Measurements from ENCODE around the gene APP.

The APP gene

GRCh38 chr21:26171258-26172100 lies 909 bp upstream of the APP start:
- peak overlapping the region; percentile 88 for H3K9ac ChIP-seq (ENCODE audit: low read length)

GRCh38 chr21:26169611-26170470 lies 729 bp downstream of the APP start:
- TF ChIP-seq EZH2 (optimal IDR thresholded peaks at IDR 0.05; ENCODE audit: low read depth, low read length), result no peak
- TF ChIP-seq CTCF (IDR thresholded peaks at IDR 0.05; ENCODE audit: low read length), result no peak
- no peak for TF ChIP-seq EZH2phosphoT487 (IDR thresholded peaks at IDR 0.05; ENCODE audit: low read length)
- Histone ChIP-seq H3K36me3 (replicated peaks; ENCODE audit: insufficient read depth, low read length) (no peaks in the 10 kb centered on the region; the same call in 1 of the 2 replicates), H3K9me2 (replicated peaks; ENCODE audit: insufficient read depth, low read length) (no peaks in the 10 kb centered on the region), H3K79me2 (ENCODE audit: low read length) (peaks cover 56% of the 10 kb centered on the region), H3K4me3 (ENCODE audit: low read length) (peak overlapping the region; percentile 90), H3K4me2 (ENCODE audit: low read depth, low read length) (peak overlapping the region; percentile 91), H3K4me1 (ENCODE audit: low read length) (peaks cover 7% of the 10 kb centered on the region; the same call in 1 of the 2 replicates), H3F3A (ENCODE audit: insufficient read depth, low read length) (peaks cover 4% of the 10 kb centered on the region; the same call in 1 of the 2 replicates), H3K9me3 (replicated peaks; ENCODE audit: insufficient read depth, low read length) (no peaks in the 10 kb centered on the region), H2AFZ (ENCODE audit: low read length) (peak overlapping the region; percentile 87), H3K9ac (ENCODE audit: low read length) (peak overlapping the region; percentile 88), H4K20me1 (ENCODE audit: insufficient read depth, low read length) (peaks cover 6% of the 10 kb centered on the region; the same call in 1 of the 2 replicates), H3K27ac (ENCODE audit: low read length) (peak overlapping the region; percentile 34; the same call in 1 of the 2 replicates), H3K27me3 (replicated peaks; ENCODE audit: insufficient read depth, low read length) (no peaks in the 10 kb centered on the region)
- peak; percentile 68 for DNase-seq

More at GRCh38 chr21:26171258-26172100, 909 bp upstream of the APP start:
- Histone ChIP-seq H3K4me3 (ENCODE audit: low read length) (peak overlapping the region; percentile 87), H3F3A (ENCODE audit: insufficient read depth, low read length) (peaks cover 4% of the 10 kb centered on the region; the same call in 1 of the 2 replicates), H2AFZ (ENCODE audit: low read length) (peak overlapping the region; percentile 96), H3K9me3 (replicated peaks; ENCODE audit: insufficient read depth, low read length) (no peaks in the 10 kb centered on the region), H3K27ac (ENCODE audit: low read length) (no peak overlapping the region), H3K9me2 (replicated peaks; ENCODE audit: insufficient read depth, low read length) (no peaks in the 10 kb centered on the region), H3K27me3 (replicated peaks; ENCODE audit: insufficient read depth, low read length) (no peaks in the 10 kb centered on the region), H3K36me3 (replicated peaks; ENCODE audit: insufficient read depth, low read length) (no peaks in the 10 kb centered on the region; the same call in 1 of the 2 replicates), H3K4me2 (ENCODE audit: low read depth, low read length) (peak overlapping the region; percentile 88), H3K79me2 (ENCODE audit: low read length) (peaks cover 40% of the 10 kb centered on the region), H3K4me1 (ENCODE audit: low read length) (peaks cover 7% of the 10 kb centered on the region; the same call in 1 of the 2 replicates), H4K20me1 (ENCODE audit: insufficient read depth, low read length) (peaks cover 6% of the 10 kb centered on the region; the same call in 1 of the 2 replicates)
- no peak for DNase-seq
- TF ChIP-seq CTCF (IDR thresholded peaks at IDR 0.05; ENCODE audit: low read length), result no peak
- TF ChIP-seq EZH2phosphoT487 (IDR thresholded peaks at IDR 0.05; ENCODE audit: low read length), result no peak
- TF ChIP-seq EZH2 (optimal IDR thresholded peaks at IDR 0.05; ENCODE audit: low read depth, low read length), result no peak

- peaks cover 7% of the 10 kb centered on the region; the same call in 1 of the 2 replicates for H3K4me1 ChIP-seq (ENCODE audit: low read length)
- peak; percentile 77 for DNase-seq
- H4K20me1 ChIP-seq (ENCODE audit: insufficient read depth, low read length), result peaks cover 6% of the 10 kb centered on the region; the same call in 1 of the 2 replicates
- no peaks in the 10 kb centered on the region for H3K9me2 ChIP-seq (replicated peaks; ENCODE audit: insufficient read depth, low read length)
- H2AFZ ChIP-seq (ENCODE audit: low read length), result peak overlapping the region; percentile 87
- TF ChIP-seq CTCF (IDR thresholded peaks at IDR 0.05; ENCODE audit: low read length) (peak; percentile 34), EZH2 (optimal IDR thresholded peaks at IDR 0.05; ENCODE audit: low read depth, low read length) (no peak), EZH2phosphoT487 (IDR thresholded peaks at IDR 0.05; ENCODE audit: low read length) (no peak)
- no peaks in the 10 kb centered on the region; the same call in 1 of the 2 replicates for H3K36me3 ChIP-seq (replicated peaks; ENCODE audit: insufficient read depth, low read length)
- H3K4me3 ChIP-seq (ENCODE audit: low read length), result peak overlapping the region; percentile 90
- H3K4me2 ChIP-seq (ENCODE audit: low read depth, low read length), result peak overlapping the region; percentile 91
- peak overlapping the region; percentile 34; the same call in 1 of the 2 replicates for H3K27ac ChIP-seq (ENCODE audit: low read length)
- H3K9ac ChIP-seq (ENCODE audit: low read length), result peak overlapping the region; percentile 88
- H3K27me3 ChIP-seq (replicated peaks; ENCODE audit: insufficient read depth, low read length), result no peaks in the 10 kb centered on the region
- H3K9me3 ChIP-seq (replicated peaks; ENCODE audit: insufficient read depth, low read length), result no peaks in the 10 kb centered on the region
- peaks cover 63% of the 10 kb centered on the region for H3K79me2 ChIP-seq (ENCODE audit: low read length)
- H3F3A ChIP-seq (ENCODE audit: insufficient read depth, low read length), result peaks cover 4% of the 10 kb centered on the region; the same call in 1 of the 2 replicates
Observed at GRCh38 chr21:26169061-26169610, 1.4 kb downstream of the APP start.
